Measurements from ENCODE around the gene CISD1. TPM values are rescaled to one million over a fixed set of nuclear protein-coding genes. Genes with fewer than 3 reads are reported as not detected.

Gene CISD1
- total and polyA plus RNA-seq, 10 of the 15 experiments (the other 5 are each of a cell fraction or from before 2014, with no cell fraction given) = 23.0 to 162 (median 58.5) TPM

DNA sequence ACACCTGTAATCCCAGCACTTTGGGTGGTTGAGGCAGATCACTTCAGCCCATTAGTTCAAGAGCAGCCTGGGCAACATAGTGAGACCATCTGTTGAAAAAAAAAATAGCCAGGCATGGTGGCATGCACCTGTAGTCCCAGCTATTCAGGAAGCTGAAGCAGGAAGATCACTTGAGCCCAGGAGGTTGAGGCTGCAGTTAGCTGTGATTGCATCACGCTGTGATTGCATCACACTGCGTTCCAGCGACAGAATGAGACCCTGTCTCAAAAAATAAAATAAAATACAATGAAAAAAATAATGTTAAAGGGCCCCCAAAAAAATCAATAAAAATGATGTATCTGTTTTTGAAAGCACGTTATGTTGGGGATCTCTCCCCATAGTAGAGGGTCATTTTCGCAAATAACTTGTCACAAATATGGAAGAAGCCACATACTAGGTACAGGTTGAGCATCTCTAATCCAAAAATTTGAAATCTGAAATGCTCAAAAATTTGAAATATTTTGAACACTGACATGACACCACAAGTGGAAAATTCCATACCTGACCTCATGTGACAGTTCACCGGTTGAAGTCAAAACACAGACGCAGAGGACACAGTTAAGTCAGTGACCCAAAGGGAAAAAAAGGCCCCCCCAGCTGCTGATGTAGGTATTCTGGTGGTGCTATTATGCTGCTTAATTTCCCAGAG, 9.5 kb downstream of the CISD1 start:
- no peak for DNase-seq (ENCODE audit: low read depth, low spot score)
- no TSS peak for BruUV-seq (replicated peaks)
- Histone ChIP-seq H3K4me2 (ENCODE audit: control insufficient read depth, insufficient read depth) (no peak overlapping the region), H3K9ac (ENCODE audit: control insufficient read depth, insufficient read depth, low read length) (no peak overlapping the region), H3K79me2 (ENCODE audit: control insufficient read depth, insufficient read depth, low read length) (peaks cover 5% of the 10 kb centered on the region), H3K4me1 (ENCODE audit: control insufficient read depth, insufficient read depth, low read length) (peaks cover 13% of the 10 kb centered on the region), H4K20me1 (ENCODE audit: control insufficient read depth, insufficient read depth) (no peaks in the 10 kb centered on the region), H3K9me3 (replicated peaks; ENCODE audit: control insufficient read depth, insufficient read depth, low read length) (no peaks in the 10 kb centered on the region), H3K36me3 (ENCODE audit: control insufficient read depth in 2 of 2, insufficient read depth in 2 of 2, low read length in 1 of 2) (no peaks in the 10 kb centered on the region; a peak in 1 of 4 replicates), H3K4me3 (no peak overlapping the region), H3K27ac (ENCODE audit: control insufficient read depth, insufficient read depth) (no peak overlapping the region), H2AFZ (ENCODE audit: control insufficient read depth, low read depth, low read length) (no peak overlapping the region), H3K27me3 (replicated peaks in 1 of 2; ENCODE audit: control insufficient read depth in 2 of 2, insufficient read depth in 2 of 2, low read length in 1 of 2) (no peaks in the 10 kb centered on the region)
- TF ChIP-seq MTA2 (IDR thresholded peaks at IDR 0.05; ENCODE audit: low read depth) (no peak), CREM (IDR thresholded peaks at IDR 0.05; ENCODE audit: low read depth) (no peak), CHD2 (IDR thresholded peaks at IDR 0.05; ENCODE audit: borderline replicate concordance, low read depth, low read length) (no peak), CHD4 (IDR thresholded peaks at IDR 0.05) (no peak), IRF5 (IDR thresholded peaks at IDR 0.05; ENCODE audit: borderline replicate concordance) (no peak), POLR2AphosphoS5 (IDR thresholded peaks at IDR 0.05; ENCODE audit: low read length) (no peak), GATAD2B (conservative IDR thresholded peaks at IDR 0.05; ENCODE audit: low read depth) (no peak), POU2F2 (IDR thresholded peaks at IDR 0.05; ENCODE audit: borderline replicate concordance, low read depth, low read length) (no peak), IKZF1 (conservative IDR thresholded peaks at IDR 0.05) (no peak), SMAD1 (IDR thresholded peaks at IDR 0.05; ENCODE audit: low read depth, partially characterized antibody) (no peak), SMAD5 (IDR thresholded peaks at IDR 0.05; ENCODE audit: low read depth) (no peak), PAX8 (IDR thresholded peaks at IDR 0.05) (no peak), E2F4 (IDR thresholded peaks at IDR 0.05; ENCODE audit: low read depth, low read length) (no peak), USF2 (IDR thresholded peaks at IDR 0.05; ENCODE audit: borderline replicate concordance, low read depth, low read length) (no peak)
- in situ Hi-C loops (cut with MboI) = no loop called here
- CTCF ChIA-PET = interaction anchor here (0.9 to 7.7 kb wide), 4 partner anchors 12 to 101 kb away, joined by 3 to 59 read pairs (median 9); no protein-coding TSS in a partner anchor
- WGBS (ENCODE audit: insufficient coverage, insufficient replicate concordance, low lambda C conversion rate, missing lambda C conversion rate) = 99% methylated on average over 7 of the region's 7 CpGs
- FAIRE-seq = no peak
- SMC1A ChIA-PET (ENCODE audit: uncharacterized antibody, unreplicated experiment) = interaction anchor here (0.9 to 4.3 kb wide), 3 partner anchors 9 to 101 kb away, joined by 3 to 26 read pairs (median 5); no protein-coding TSS in a partner anchor
- RAD21 ChIA-PET (ENCODE audit: unreplicated experiment) = interaction anchor here (1.0 kb wide), 1 partner anchor 9 kb away, joined by 3 read pairs; the partner anchor contains the start of gene CISD1
- intact Hi-C loops (cut with micrococcal nuclease; ENCODE audit: unreplicated experiment) = no loop called here
- ATAC-seq = no peak
- POLR2A ChIA-PET = no interaction called here

Data from GM12878 (cell line).